ENCODE data around the gene PRM1.

PRM1 gene

DNA sequence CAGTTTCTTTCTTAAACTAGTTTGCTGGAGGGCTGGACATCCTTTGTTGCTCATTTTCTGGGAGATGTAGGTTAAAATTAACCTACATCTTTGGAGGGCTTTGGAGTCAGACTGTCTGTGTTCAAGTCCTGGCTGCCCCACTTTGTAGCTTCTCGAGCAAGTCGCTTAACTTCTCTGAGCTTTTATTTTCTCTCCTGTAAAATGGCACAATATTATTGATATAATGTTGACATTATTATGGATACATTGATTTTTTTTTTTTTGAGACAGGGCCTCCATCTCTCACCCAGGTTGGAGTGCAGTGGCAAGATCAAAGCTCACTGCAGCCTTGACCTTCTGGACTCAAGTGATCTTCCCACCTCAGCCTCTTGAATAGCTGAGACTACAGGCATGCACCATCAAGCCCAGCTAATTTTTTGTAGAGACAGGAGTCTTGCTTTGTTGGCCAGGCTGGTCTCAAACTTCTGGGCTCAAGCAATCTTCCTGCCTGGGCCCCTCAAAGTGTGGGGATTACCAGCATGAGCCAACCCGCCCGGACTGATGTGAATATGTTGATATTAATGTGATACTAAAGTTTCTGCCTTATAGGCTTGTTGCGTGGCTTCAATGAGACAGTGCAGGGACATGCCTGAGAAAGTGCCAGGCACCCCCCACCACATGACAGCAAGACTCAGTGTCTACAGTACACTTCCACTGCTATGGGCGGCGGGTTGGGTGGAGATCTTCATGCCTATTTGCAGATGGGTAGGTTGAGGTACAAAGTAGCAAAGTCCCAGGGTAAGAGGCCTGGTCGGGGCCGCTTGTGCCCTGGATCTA lies 32.6 kb upstream of the PRM1 start:
- H3K36me3 ChIP-seq (ENCODE audit: control insufficient read depth, insufficient read depth, low read length) = no peaks in the 10 kb centered on the region
- DNase-seq (ENCODE audit: low read depth, low spot score) = no peak
- no peaks in the 10 kb centered on the region for H3K9me3 ChIP-seq (ENCODE audit: control insufficient read depth, insufficient read depth, low read length)
- H3K4me3 ChIP-seq (ENCODE audit: low read length) = no peak overlapping the region
- WGBS (ENCODE audit: insufficient coverage, insufficient read length) = no CpG with 5 or more reads among the region's 9 CpGs
- H3K4me1 ChIP-seq (ENCODE audit: control insufficient read depth, insufficient read depth, low read length) = peaks cover 21% of the 10 kb centered on the region
- peak overlapping the region; percentile 52 for H3K27ac ChIP-seq (ENCODE audit: low read length)
- no peaks in the 10 kb centered on the region for H3K27me3 ChIP-seq (ENCODE audit: control insufficient read depth, insufficient read depth, low read length)

DNA sequence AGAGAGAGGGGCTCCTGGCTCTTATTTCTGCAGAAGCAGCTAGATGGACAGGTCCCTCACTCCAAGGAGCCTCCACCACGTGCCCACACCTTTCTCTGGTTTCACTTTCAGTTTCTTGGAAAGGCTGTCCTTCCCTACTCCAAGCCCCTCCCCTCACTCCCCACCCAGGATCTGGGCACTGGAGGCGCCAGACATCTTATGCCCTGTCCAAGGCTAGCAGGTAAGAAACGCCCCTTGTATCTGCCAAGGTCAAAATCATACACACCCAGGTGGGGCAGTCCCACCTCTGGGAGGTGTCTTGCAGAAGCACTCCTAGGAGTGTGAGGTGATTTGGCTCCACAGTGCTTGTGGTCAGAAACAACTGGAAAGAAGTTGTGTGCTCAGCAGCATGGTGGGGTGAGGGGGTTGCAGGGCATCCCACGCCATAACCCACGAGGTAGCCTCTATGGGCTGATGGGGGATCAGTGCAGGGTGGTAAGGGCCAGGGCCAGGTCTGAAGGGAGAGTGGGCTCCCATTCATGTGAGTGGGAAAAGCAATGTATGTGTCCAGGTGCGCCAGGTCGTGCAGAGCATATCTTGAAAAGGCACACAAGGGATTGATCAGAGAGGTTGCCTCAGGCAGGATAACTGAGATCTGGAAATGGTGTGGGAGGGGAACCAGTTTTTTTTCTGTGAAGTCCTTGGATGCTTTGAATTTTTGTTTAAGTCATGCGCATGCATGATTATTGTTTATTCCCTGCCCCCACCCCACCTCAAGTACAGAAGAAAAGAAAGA lies 31.8 kb upstream of the PRM1 start:
- H3K9me3 ChIP-seq (ENCODE audit: control insufficient read depth, insufficient read depth, low read length) = no peaks in the 10 kb centered on the region
- peak overlapping the region; percentile 61 for H3K27ac ChIP-seq (ENCODE audit: low read length)
- no peak for DNase-seq (ENCODE audit: low read depth, low spot score)
- no peak overlapping the region for H3K4me3 ChIP-seq (ENCODE audit: low read length)
- H3K27me3 ChIP-seq (ENCODE audit: control insufficient read depth, insufficient read depth, low read length) = no peaks in the 10 kb centered on the region
- no CpG with 5 or more reads among the region's 8 CpGs for WGBS (ENCODE audit: insufficient coverage, insufficient read length)
- H3K36me3 ChIP-seq (ENCODE audit: control insufficient read depth, insufficient read depth, low read length) = no peaks in the 10 kb centered on the region
- H3K4me1 ChIP-seq (ENCODE audit: control insufficient read depth, insufficient read depth, low read length) = peaks cover 22% of the 10 kb centered on the region

DNA sequence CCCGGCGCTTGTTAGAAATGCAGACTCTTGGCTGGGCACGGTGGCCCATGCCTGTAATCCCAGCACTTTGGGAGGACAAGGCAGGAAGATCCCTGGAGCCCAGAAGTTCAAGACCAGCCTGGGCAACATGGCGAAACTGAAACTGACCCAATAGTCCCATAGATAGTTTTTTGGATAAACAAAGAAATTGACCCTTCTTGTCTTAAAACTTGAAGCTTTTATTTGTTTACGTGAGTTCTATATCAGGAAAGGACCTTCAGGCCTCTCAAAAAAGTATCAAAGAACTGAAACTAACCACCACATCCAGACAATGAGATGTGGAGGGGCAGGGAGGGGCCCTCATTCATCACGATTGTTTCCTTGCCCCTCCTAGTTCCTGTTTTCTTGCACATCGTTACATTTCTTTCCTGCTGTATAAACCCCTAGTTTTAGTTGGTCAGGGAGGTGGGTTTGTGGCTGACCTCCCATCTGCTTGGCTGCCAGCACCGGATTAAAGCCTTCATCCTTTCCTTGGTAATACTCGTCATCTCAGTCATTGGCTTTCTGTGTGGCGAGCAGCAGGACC lies 29.9 kb upstream of the PRM1 start:
- H3K4me1 ChIP-seq (ENCODE audit: control insufficient read depth, insufficient read depth, low read length) = peaks cover 18% of the 10 kb centered on the region
- no peaks in the 10 kb centered on the region for H3K9me3 ChIP-seq (ENCODE audit: control insufficient read depth, insufficient read depth, low read length)
- no peaks in the 10 kb centered on the region for H3K36me3 ChIP-seq (ENCODE audit: control insufficient read depth, insufficient read depth, low read length)
- H3K4me3 ChIP-seq (ENCODE audit: low read length) = no peak overlapping the region
- no peak overlapping the region for H3K27ac ChIP-seq (ENCODE audit: low read length)
- DNase-seq (ENCODE audit: low read depth, low spot score) = no peak
- H3K27me3 ChIP-seq (ENCODE audit: control insufficient read depth, insufficient read depth, low read length) = no peaks in the 10 kb centered on the region
- no CpG with 5 or more reads among the region's 10 CpGs for WGBS (ENCODE audit: insufficient coverage, insufficient read length)

DNA sequence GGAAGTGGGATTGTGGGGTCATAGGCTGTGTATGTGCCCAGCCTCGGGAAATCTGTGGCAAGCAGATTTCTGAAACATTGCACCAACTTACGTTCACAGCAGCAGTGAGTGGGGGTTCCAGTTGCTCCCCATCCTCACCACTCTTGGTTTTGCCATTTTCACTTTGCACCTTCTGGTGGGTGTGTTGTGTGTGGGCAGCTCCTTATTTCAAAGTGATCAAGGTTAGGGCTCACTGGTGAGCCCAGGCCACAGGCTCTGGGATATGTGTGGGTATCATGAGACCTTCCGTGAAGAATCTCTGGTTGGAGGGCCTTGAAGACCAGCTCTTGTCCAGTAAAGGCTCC lies 29.5 kb upstream of the PRM1 start:
- Histone ChIP-seq H3K9me3 (ENCODE audit: control insufficient read depth, insufficient read depth, low read length) (no peaks in the 10 kb centered on the region), H3K4me3 (ENCODE audit: low read length) (no peak overlapping the region), H3K27me3 (ENCODE audit: control insufficient read depth, insufficient read depth, low read length) (no peaks in the 10 kb centered on the region), H3K27ac (ENCODE audit: low read length) (no peak overlapping the region), H3K36me3 (ENCODE audit: control insufficient read depth, insufficient read depth, low read length) (no peaks in the 10 kb centered on the region), H3K4me1 (ENCODE audit: control insufficient read depth, insufficient read depth, low read length) (peaks cover 16% of the 10 kb centered on the region)
- no peak for DNase-seq (ENCODE audit: low read depth, low spot score)
- no CpG with 5 or more reads among the region's 3 CpGs for WGBS (ENCODE audit: insufficient coverage, insufficient read length)

DNA sequence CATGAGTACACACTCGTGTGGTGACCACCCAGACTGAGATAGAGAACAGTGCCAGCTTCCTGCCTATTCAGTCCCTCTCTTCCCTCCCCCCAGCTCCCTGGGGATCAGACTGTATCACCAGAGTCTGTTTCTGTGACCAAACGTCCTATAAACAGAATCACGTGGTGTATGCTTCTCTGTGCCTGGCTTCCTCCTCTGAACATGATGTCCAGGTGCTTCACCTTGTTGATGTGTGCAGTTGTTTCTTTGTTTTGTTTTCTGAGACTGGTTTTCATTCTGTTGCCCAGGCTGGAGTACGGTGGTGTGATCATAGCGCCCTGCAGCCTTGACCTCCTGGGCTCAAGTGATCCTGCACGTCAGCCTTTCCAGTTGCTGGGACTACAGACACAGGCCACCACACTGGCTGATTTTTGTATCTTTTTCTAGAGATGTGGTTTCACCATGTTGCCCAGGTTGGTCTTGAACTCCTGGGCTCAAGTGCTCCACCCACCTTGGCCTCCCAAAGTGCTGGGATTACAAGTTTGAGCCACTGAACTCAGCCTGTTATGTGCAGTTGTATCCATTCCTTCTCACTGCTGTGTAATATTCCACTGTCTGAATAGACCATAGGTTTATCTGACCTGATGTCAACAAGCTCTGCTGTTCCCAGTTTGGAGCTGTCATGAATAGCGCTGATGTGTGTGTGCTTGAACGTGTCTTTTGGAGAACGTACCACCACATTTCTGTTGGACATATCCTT lies 28.9 kb upstream of the PRM1 start:
- H3K27ac ChIP-seq (ENCODE audit: low read length) = no peak overlapping the region
- no peak for DNase-seq (ENCODE audit: low read depth, low spot score)

DNA sequence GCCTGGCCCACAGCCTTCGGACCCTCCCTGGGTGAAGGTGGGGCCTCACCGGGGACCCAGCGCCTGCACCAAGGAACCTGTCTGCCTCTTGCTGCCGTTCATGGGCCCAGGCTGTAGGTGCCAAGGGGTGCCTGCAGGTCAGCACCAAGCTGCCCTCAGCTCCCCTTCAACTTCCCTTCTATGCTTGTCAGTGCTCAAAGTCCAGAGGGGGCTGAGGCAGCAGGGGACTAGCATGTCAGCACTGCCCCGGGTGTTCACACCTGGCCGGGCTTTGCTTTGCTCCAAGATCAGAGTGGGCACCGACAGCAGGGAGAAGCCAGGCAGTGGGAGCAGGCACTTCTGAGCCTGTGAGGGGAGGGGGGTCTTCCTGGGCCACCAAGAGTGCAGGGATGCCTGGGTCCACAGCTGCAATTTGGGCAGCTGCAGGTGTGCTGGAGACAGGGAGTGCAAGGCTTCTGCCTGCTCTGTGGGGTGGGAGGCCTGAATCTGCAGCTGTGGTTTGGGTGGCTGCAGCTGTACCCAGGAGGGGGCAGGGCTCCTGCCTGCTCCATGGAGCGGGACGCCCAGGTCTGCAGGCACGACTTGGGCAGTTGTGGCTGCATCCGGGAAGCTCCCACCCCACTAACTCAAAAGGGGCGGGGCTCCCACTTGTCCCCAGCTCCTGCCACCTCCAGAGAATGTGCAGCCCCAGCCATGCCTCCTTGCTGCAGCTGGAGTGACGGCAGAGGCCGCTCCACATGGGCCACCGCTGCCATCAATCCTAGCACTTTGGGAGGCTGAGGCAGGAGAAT lies 27.6 kb upstream of the PRM1 start:
- WGBS (ENCODE audit: insufficient coverage, insufficient read length) = no CpG with 5 or more reads among the region's 15 CpGs
- H3K4me1 ChIP-seq (ENCODE audit: control insufficient read depth, insufficient read depth, low read length) = peaks cover 10% of the 10 kb centered on the region
- H3K4me3 ChIP-seq (ENCODE audit: low read length) = no peak overlapping the region

More for the DNA sequence above, 28.9 kb upstream of the PRM1 start:
- Histone ChIP-seq H3K4me1 (ENCODE audit: control insufficient read depth, insufficient read depth, low read length) (peaks cover 16% of the 10 kb centered on the region), H3K27me3 (ENCODE audit: control insufficient read depth, insufficient read depth, low read length) (no peaks in the 10 kb centered on the region), H3K9me3 (ENCODE audit: control insufficient read depth, insufficient read depth, low read length) (no peaks in the 10 kb centered on the region), H3K4me3 (ENCODE audit: low read length) (no peak overlapping the region), H3K36me3 (ENCODE audit: control insufficient read depth, insufficient read depth, low read length) (no peaks in the 10 kb centered on the region)
- WGBS (ENCODE audit: insufficient coverage, insufficient read length) = no CpG with 5 or more reads among the region's 9 CpGs

DNA sequence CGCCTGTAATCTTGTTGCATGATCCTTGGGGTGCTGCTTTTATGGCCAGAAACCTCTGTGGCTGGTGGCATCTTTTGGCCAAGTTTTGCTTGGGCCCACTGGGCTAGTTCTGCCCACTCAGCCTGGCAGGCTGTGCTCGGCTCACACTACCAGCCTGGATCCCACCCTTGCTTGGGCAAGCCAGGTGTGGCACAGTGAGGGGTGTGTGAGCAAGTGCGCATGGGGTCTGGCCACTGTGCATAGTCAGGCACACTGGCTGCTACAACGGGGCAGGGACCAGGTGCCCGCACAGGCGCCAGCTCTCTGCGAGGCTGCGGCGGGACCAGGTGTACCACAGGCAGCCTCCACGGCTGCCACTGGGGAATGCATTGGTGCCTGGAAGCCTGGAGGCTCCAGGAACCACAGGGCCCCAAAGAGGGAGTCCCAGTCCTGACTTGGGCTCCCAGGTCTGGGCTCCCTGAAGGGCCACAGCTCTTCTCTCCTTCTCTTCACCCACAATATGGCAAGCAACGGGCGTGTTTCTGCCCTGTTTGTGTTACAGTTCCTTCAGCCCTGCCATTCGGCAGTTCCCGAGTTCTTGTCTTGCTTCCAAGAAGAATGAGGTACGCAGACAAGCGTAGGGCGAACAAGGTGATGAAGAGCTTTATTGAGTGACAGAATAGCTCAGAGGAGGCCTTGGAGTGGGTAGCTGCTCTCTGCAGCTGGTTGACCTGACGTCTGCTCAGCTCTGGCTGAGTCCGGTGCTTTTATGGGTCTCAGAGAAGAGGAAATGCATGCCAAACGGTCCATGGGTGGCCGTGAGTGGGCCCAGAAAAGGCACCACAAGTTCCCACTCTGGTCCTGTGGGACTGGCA lies 26.7 kb upstream of the PRM1 start:
- H3K9me3 ChIP-seq (ENCODE audit: control insufficient read depth, insufficient read depth, low read length) = no peaks in the 10 kb centered on the region
- no peak overlapping the region for H3K4me3 ChIP-seq (ENCODE audit: low read length)
- H3K27ac ChIP-seq (ENCODE audit: low read length) = no peak overlapping the region
- no peaks in the 10 kb centered on the region for H3K27me3 ChIP-seq (ENCODE audit: control insufficient read depth, insufficient read depth, low read length)
- peaks cover 7% of the 10 kb centered on the region for H3K4me1 ChIP-seq (ENCODE audit: control insufficient read depth, insufficient read depth, low read length)
- WGBS (ENCODE audit: insufficient coverage, insufficient read length) = no CpG with 5 or more reads among the region's 21 CpGs
- no peaks in the 10 kb centered on the region for H3K36me3 ChIP-seq (ENCODE audit: control insufficient read depth, insufficient read depth, low read length)
- no peak for DNase-seq (ENCODE audit: low read depth, low spot score)

More for the DNA sequence above, 27.6 kb upstream of the PRM1 start:
- H3K27me3 ChIP-seq (ENCODE audit: control insufficient read depth, insufficient read depth, low read length) = no peaks in the 10 kb centered on the region
- H3K9me3 ChIP-seq (ENCODE audit: control insufficient read depth, insufficient read depth, low read length) = no peaks in the 10 kb centered on the region
- no peaks in the 10 kb centered on the region for H3K36me3 ChIP-seq (ENCODE audit: control insufficient read depth, insufficient read depth, low read length)
- DNase-seq (ENCODE audit: low read depth, low spot score) = no peak
- H3K27ac ChIP-seq (ENCODE audit: low read length) = no peak overlapping the region

DNA sequence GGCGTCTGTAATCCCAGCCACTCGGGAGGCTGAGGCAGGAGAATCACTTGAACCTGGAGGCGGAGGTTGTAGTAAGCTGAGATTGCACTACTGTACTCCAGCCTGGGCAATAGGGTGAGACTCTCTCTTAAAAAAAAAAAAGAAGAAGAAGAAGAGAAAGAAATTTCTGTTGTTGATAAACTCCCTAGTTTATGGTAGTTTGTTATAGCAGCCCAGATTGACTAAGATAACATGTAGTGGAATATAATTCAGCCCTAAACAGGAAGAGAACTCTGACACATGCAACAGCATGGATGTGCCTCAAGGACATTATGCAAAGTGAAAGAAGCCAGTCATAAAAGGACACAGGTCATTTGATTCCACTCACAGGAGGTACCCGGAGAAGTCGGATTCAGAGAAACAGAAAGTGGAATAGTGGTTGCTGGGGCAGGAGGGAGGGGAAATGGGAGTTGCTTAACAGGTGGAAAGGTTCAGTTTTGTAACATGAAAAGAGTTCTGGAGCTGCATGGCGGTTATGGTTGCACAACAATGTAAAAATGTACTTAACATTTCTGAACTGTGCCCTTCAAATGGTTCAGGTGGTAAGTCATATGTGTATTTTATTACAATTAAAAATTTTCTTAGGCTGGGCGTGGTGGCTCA lies 26.0 kb upstream of the PRM1 start:
- no peaks in the 10 kb centered on the region for H3K36me3 ChIP-seq (ENCODE audit: control insufficient read depth, insufficient read depth, low read length)
- H3K4me3 ChIP-seq (ENCODE audit: low read length) = no peak overlapping the region
- no peaks in the 10 kb centered on the region for H3K27me3 ChIP-seq (ENCODE audit: control insufficient read depth, insufficient read depth, low read length)
- H3K27ac ChIP-seq (ENCODE audit: low read length) = no peak overlapping the region
- H3K4me1 ChIP-seq (ENCODE audit: control insufficient read depth, insufficient read depth, low read length) = peaks cover 4% of the 10 kb centered on the region
- no peak for DNase-seq (ENCODE audit: low read depth, low spot score)
- no CpG with 5 or more reads among the region's 7 CpGs for WGBS (ENCODE audit: insufficient coverage, insufficient read length)
- no peaks in the 10 kb centered on the region for H3K9me3 ChIP-seq (ENCODE audit: control insufficient read depth, insufficient read depth, low read length)

DNA sequence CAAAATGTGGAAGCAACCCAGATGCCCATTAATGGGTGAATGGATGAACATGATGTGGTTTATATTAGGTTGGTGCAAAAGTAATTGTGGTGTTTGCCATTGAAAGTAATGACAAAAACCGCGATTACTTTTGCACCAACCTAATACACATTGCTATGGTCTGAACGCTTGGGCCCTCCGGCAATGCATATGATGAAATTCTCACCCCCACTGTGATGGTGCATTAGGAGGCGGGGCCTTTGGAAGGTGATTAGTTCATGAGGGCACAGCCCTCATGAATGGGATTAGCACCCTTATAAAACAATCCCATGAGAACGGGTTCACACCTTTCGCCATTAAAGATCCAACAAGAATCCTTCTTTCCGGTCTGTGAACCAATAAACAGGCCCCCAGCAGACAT lies 25.3 kb upstream of the PRM1 start:
- Histone ChIP-seq H3K4me3 (ENCODE audit: low read length) (no peak overlapping the region), H3K27me3 (ENCODE audit: control insufficient read depth, insufficient read depth, low read length) (no peaks in the 10 kb centered on the region), H3K4me1 (ENCODE audit: control insufficient read depth, insufficient read depth, low read length) (peaks cover 2% of the 10 kb centered on the region), H3K27ac (ENCODE audit: low read length) (no peak overlapping the region), H3K36me3 (ENCODE audit: control insufficient read depth, insufficient read depth, low read length) (no peaks in the 10 kb centered on the region), H3K9me3 (ENCODE audit: control insufficient read depth, insufficient read depth, low read length) (no peaks in the 10 kb centered on the region)
- DNase-seq (ENCODE audit: low read depth, low spot score) = no peak
- WGBS (ENCODE audit: insufficient coverage, insufficient read length) = no CpG with 5 or more reads among the region's 8 CpGs
